HL-60 (cell line): ENCODE data around the gene OR1J2.

Experiments used
- DNase-seq, 2 experiments: peaks; one replicate each; pipeline ENCODE4 v3.0.0-alpha.2; 2010 to 2020; ENCODE audit warnings: low read depth in 1 of 2, low spot score in 1 of 2
- H3K27ac ChIP-seq: fragments of 250-450 bp; sonication (Bioruptor Pico); replicated peaks from 2 replicates; pipeline ENCODE4 v1.5.1; 2020; ENCODE audit warnings: mild to moderate bottlenecking, moderate library complexity
- H3K27me3 ChIP-seq: fragments of 250-450 bp; sonication (Bioruptor Pico); 2 replicates; pipeline ENCODE4 v1.5.1; 2021; ENCODE audit warnings: mild to moderate bottlenecking, moderate library complexity; ENCODE audit not compliant: insufficient read depth, poor library complexity, severe bottlenecking
- H3K4me3 ChIP-seq: replicated peaks from 2 replicates; pipeline ENCODE4 v1.5.1; 2011; ENCODE audit warnings: mild to moderate bottlenecking, control low read depth, low read length; ENCODE audit not compliant: insufficient read depth
- GABPA ChIP-seq: IDR thresholded peaks from 2 replicates; pipeline ENCODE4 v1.6.1; 2012; ENCODE audit warnings: low read depth
- POLR2AphosphoS5 ChIP-seq: IDR thresholded peaks from 2 replicates; pipeline ENCODE4 v1.6.1; 2012; ENCODE audit warnings: low read depth
- REST ChIP-seq: IDR thresholded peaks from 2 replicates; pipeline ENCODE4 v1.6.1; 2012; ENCODE audit warnings: low read depth; ENCODE audit not compliant: insufficient replicate concordance
- SPI1 ChIP-seq: IDR thresholded peaks from 2 replicates; pipeline ENCODE4 v1.6.1; 2012; ENCODE audit warnings: low read depth, mild to moderate bottlenecking, borderline replicate concordance
- TF ChIP-seq, protein P1 (sequence below): IDR thresholded peaks from one replicate; pipeline ENCODE4 v1.5.1; 2011; ENCODE audit warnings: low read length, control low read depth, inconsistent platforms; ENCODE audit not compliant: insufficient read depth

Gene OR1J2

GRCh38 chr9:122518226-122518625 is 7.6 kb downstream of the OR1J2 start:
- no peak for TF ChIP-seq POLR2AphosphoS5
- TF ChIP-seq REST = no peak
- no peak for TF ChIP-seq SPI1
- TF ChIP-seq GABPA = no peak
- TF ChIP-seq, protein P1, sequence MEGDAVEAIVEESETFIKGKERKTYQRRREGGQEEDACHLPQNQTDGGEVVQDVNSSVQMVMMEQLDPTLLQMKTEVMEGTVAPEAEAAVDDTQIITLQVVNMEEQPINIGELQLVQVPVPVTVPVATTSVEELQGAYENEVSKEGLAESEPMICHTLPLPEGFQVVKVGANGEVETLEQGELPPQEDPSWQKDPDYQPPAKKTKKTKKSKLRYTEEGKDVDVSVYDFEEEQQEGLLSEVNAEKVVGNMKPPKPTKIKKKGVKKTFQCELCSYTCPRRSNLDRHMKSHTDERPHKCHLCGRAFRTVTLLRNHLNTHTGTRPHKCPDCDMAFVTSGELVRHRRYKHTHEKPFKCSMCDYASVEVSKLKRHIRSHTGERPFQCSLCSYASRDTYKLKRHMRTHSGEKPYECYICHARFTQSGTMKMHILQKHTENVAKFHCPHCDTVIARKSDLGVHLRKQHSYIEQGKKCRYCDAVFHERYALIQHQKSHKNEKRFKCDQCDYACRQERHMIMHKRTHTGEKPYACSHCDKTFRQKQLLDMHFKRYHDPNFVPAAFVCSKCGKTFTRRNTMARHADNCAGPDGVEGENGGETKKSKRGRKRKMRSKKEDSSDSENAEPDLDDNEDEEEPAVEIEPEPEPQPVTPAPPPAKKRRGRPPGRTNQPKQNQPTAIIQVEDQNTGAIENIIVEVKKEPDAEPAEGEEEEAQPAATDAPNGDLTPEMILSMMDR = no peak
- Histone ChIP-seq H3K27me3 (peaks cover 5% of the 10 kb centered on the region), H3K4me3 (no peak overlapping the region), H3K27ac (no peak overlapping the region)
- DNase-seq = no peak

DNA sequence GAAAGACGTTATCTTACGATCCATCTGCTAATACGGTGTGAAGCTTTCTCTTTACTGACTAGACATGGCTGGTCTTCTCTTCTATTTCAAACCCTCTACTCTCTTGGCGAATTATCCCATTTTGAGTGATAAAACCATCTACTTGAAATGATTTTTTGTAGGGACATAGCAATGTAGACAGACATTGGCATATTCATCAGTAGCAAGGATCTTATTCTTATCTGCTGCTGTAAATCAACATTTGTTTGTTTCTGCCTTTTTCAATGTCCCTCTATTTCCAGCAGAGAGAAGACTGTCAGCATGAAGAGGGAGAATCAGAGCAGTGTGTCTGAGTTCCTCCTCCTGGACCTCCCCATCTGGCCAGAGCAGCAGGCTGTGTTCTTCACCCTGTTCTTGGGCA is 8.2 kb downstream of the OR1J2 start, which contains the start of gene OR1J4:
Gene OR1J4 (plus strand): TSS at position 301 of the 400 bp plus-strand sequence. CDS start 0 bp downstream, at position 301.
- TF ChIP-seq POLR2AphosphoS5 (no peak), GABPA (no peak)
- TF ChIP-seq, protein P1 = no peak
- no peak within 1 kb of the TSS for H3K4me3 ChIP-seq
- no peak within 1 kb of the TSS for H3K27ac ChIP-seq
- H3K27me3 ChIP-seq = peaks cover 5% of the 10 kb centered on the region
- no peak for DNase-seq

DNA sequence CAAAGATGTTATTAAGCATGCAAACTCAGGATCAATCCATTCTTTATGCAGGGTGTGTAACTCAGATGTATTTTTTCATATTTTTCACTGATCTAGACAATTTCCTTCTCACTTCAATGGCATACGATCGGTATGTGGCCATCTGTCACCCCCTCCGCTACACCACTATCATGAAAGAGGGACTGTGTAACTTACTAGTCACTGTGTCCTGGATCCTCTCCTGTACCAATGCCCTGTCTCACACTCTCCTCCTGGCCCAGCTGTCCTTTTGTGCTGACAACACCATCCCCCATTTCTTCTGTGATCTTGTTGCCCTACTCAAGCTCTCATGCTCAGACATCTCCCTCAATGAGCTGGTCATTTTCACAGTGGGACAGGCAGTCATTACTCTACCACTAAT is 8.8 kb downstream of the OR1J2 start:
- H3K4me3 ChIP-seq = no peak overlapping the region
- no peak overlapping the region for H3K27ac ChIP-seq
- no peaks in the 10 kb centered on the region for H3K27me3 ChIP-seq
- TF ChIP-seq GABPA (no peak), REST (no peak)
- DNase-seq = no peak

GRCh38 chr9:122526602-122527001 is 16.0 kb downstream of the OR1J2 start:
- TF ChIP-seq, protein P1 = no peak
- TF ChIP-seq GABPA (no peak), REST (no peak), SPI1 (no peak), POLR2AphosphoS5 (no peak)
- peaks cover 2% of the 10 kb centered on the region for H3K27me3 ChIP-seq
- H3K4me3 ChIP-seq = no peak overlapping the region
- H3K27ac ChIP-seq = no peak overlapping the region
- DNase-seq = no peak
